DMS 273 treated with DMSO at 0.1 percent for 48 hours (cell line): Measurements from ENCODE around the gene ABHD13.

Experiments
- DNase-seq: peaks from one replicate; lab custom pipeline; 2025; lab: John Stamatoyannopoulos, UW

Gene ABHD13

DNA sequence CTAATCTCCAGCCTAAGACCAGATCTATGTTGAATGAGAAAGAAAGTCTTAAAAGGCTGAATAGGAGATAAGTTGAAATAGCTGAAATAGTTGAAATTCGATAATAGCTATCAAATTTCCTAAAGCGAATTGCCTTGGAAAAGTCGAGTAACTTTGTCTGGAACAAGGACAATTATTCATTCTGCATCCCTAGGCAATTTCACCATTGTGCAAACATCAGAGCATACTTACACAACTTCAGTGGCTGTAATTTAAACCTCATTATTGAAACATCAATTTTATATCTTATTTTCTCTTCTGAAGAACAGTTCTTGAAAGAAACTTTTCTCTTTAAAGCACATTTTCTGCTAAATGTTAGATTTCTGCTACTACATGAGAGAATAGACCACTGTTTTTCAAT is 64.9 kb downstream of the ABHD13 start:
- no peak for DNase-seq
